HG03196 (cell line): ENCODE results near the gene DYSF.

ENCODE experiments used
- ATAC-seq: cut with Tn5 transposase; IDR thresholded peaks from one replicate; pipeline ENCODE4 v1.9.1; 2021; ENCODE audit not compliant: unreplicated experiment

DYSF gene

GRCh38 chr2:71598526-71598925, 145.2 kb downstream of the DYSF start:
- ATAC-seq = no peak

GRCh38 chr2:71599038-71599437, 145.7 kb downstream of the DYSF start:
- no peak for ATAC-seq

GRCh38 chr2:71599646-71600236, 146.4 kb downstream of the DYSF start:
- ATAC-seq = no peak

GRCh38 chr2:71600555-71600954, 147.2 kb downstream of the DYSF start:
- no peak for ATAC-seq

GRCh38 chr2:71601136-71602114, 148.1 kb downstream of the DYSF start:
- ATAC-seq = no peak

GRCh38 chr2:71602115-71602495, 148.7 kb downstream of the DYSF start:
- no peak for ATAC-seq

GRCh38 chr2:71602581-71602980, 149.2 kb downstream of the DYSF start:
- ATAC-seq = no peak

GRCh38 chr2:71603311-71603811, 150.0 kb downstream of the DYSF start:
- no peak for ATAC-seq

GRCh38 chr2:71603851-71604725, 150.7 kb downstream of the DYSF start:
- ATAC-seq = no peak

GRCh38 chr2:71604726-71605120, 151.4 kb downstream of the DYSF start:
- ATAC-seq = no peak

- no peak for ATAC-seq
These were observed 151.8 kb downstream of the DYSF start for GRCh38 chr2:71605173-71605641.

- no peak for ATAC-seq
These were observed 152.4 kb downstream of the DYSF start for GRCh38 chr2:71605781-71606241.

- ATAC-seq = no peak
These were observed 152.9 kb downstream of the DYSF start for GRCh38 chr2:71606244-71606643.

GRCh38 chr2:71607151-71607889, 154.0 kb downstream of the DYSF start:
- no peak for ATAC-seq

- ATAC-seq = no peak
These were observed 154.7 kb downstream of the DYSF start for GRCh38 chr2:71608034-71608433.

- no peak for ATAC-seq
These were observed 155.1 kb downstream of the DYSF start for GRCh38 chr2:71608441-71608840.

- no peak for ATAC-seq
These were observed 155.7 kb downstream of the DYSF start for GRCh38 chr2:71609029-71609428.

- no peak for ATAC-seq
These were observed 156.1 kb downstream of the DYSF start for GRCh38 chr2:71609441-71609840.

GRCh38 chr2:71609958-71610357, 156.6 kb downstream of the DYSF start:
- no peak for ATAC-seq

GRCh38 chr2:71610671-71611070, 157.3 kb downstream of the DYSF start:
- no peak for ATAC-seq
